Lung (tissue), 12 donors: Measurements from ENCODE around the gene AUTS2. TPM values are rescaled to one million over a fixed set of nuclear protein-coding genes. Genes with fewer than 3 reads are reported as not detected.

ENCODE experiments used
- ATAC-seq: fragments of 200-7000 bp; cut with Tn5 transposase; one replicate; pipeline ENCODE4 v1.9.1; 2020; ENCODE audit warnings: moderate number of reproducible peaks; ENCODE audit not compliant: insufficient read depth, low FRiP score
- DNase-seq, 3 donors: peaks; one replicate each; pipeline ENCODE4 v3.0.0-alpha.2; 2013 to 2017
- H3K27ac ChIP-seq, 2 donors: one replicate each; pipeline ENCODE4 v1.5.1; 2013; ENCODE audit warnings: mild to moderate bottlenecking in 2 of 2, moderate library complexity in 2 of 2, control low read depth in 1 of 2, inconsistent platforms in 1 of 2, low read depth in 1 of 2, low read length in 1 of 2
- H3K27me3 ChIP-seq, 3 donors: one replicate each; pipeline ENCODE4 v1.5.1; 2013; ENCODE audit warnings: low read length in 2 of 3; ENCODE audit not compliant: control insufficient read depth in 3 of 3, insufficient read depth in 3 of 3
- H3K36me3 ChIP-seq, 4 donors: one replicate each; pipeline ENCODE4 v1.5.1; 2013; ENCODE audit warnings: low read length in 4 of 4, mild to moderate bottlenecking in 1 of 4, moderate library complexity in 1 of 4; ENCODE audit not compliant: control insufficient read depth in 4 of 4, insufficient read depth in 4 of 4
- H3K4me1 ChIP-seq, 5 donors: one replicate each; pipeline ENCODE4 v1.5.1; 2013; ENCODE audit warnings: low read length in 5 of 5, mild to moderate bottlenecking in 2 of 5, moderate library complexity in 1 of 5; ENCODE audit not compliant: control insufficient read depth in 5 of 5, insufficient read depth in 5 of 5
- H3K4me3 ChIP-seq: one replicate; pipeline ENCODE4 v1.5.1; 2013; ENCODE audit warnings: mild to moderate bottlenecking, control low read depth, moderate library complexity
- H3K9ac ChIP-seq, 2 donors: one replicate each; pipeline ENCODE4 v1.5.1; 2013; ENCODE audit warnings: low read length in 2 of 2, control low read depth in 1 of 2; ENCODE audit not compliant: insufficient read depth in 1 of 2
- H3K9me3 ChIP-seq, 4 donors: one replicate each; pipeline ENCODE4 v1.5.1; 2013; ENCODE audit warnings: low read length in 3 of 4, mild to moderate bottlenecking in 1 of 4, moderate library complexity in 1 of 4; ENCODE audit not compliant: control insufficient read depth in 4 of 4, insufficient read depth in 3 of 4
- CTCF ChIP-seq: IDR thresholded peaks from 2 replicates; pipeline ENCODE4 v1.5.1; 2012; ENCODE audit warnings: mild to moderate bottlenecking; ENCODE audit errors: control extremely low read depth, extremely low read depth
- WGBS, 2 donors: extraction: QIAGEN DNeasy Blood & Tissue Kit; methylation state at CpG; one replicate each; pipeline ENCODE4 v1.1.7; 2013; 5-methylcytosine and 5-hydroxymethylcytosine counted together
- polyA plus RNA-seq, 2 donors: library from polyadenylated mRNA; stranded (reverse); fragments of 200-250 nt; gene quantifications; one replicate each; pipeline ENCODE4 v1.2.1, GENCODE V29; 2013
- total RNA-seq, 2 donors: library from RNA; depleted of rRNA in 1 of 2; stranded (reverse); fragments of >200 nt in 1 of 2; gene quantifications; one replicate each; pipeline ENCODE4 v1.2.1, GENCODE V29; 2014 to 2021
- donor health status: control.
- donor health status: control.
- donor health status: Bipolar disorder and iron deficiency.
- donor health status: healthy.
- donor health status: DM: yes; HTN: yes; CAD: no.

The AUTS2 gene
- total and polyA plus RNA-seq, 4 donors: 11.8 to 115 (median 40.6) TPM

DNA sequence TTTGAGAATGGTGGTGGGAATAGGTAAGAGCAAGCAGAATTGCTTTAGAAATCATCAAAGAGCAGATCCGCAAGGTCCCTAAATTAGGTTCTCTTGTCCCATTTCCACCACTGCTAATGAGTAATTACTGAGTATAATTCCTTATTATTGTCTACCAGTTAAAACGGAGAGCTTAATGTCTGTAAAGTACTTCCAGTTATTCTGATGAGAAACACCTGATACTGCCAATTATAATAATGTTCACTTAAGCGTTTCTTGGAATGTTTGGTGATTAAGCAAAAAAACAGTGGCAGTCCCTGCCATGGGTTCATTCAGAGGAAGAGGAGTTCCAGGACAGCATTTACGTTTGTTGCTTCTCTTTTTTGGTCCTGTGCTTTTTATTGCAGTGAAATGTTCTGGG is 1175.1 kb downstream of the AUTS2 start:
- DNase-seq (no peak), ATAC-seq (no peak)
- H3K27ac ChIP-seq: no peak overlapping the region
- H3K27me3 ChIP-seq: no peaks in the 10 kb centered on the region
- no peak overlapping the region for H3K4me3 ChIP-seq
- H3K4me1 ChIP-seq: peaks cover 0 to 1% (median 0%) of the 10 kb centered on the region in 5 donors
- no peaks in the 10 kb centered on the region for H3K9me3 ChIP-seq
- no peak overlapping the region for H3K9ac ChIP-seq
- no peak for TF ChIP-seq CTCF
- 75 to 76% methylated on average over 4 of the region's 4 CpGs for WGBS, 2 donors
- peaks cover 7 to 56% (median 31%) of the 10 kb centered on the region in 4 donors for H3K36me3 ChIP-seq

DNA sequence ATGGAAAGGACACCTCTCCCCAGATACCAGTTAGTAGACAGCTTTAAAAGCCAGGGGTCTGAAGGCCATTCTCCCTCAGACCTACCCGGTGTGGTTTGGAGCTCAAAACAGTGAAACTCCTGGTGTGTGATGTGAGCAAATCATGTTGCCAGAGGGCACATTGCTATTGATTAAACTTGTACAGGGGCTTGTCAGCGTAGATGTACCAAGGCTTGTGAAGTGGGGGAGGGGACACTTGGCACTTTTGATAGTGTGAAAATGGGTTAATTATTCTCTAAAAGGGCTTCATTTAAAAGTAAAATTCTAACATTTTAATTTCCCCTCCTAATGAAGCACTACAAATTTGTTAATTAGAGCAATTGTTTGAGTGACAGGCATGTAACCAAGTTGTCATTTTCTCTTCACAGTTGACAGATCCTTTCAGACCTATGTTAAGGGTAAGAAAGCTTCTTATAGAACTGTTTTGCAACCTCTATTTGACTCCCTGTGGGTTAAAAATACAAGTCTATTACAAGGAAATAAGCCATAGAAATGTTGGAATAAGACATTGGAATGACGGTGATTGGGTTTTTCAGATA is 1176.8 kb downstream of the AUTS2 start:
- Histone ChIP-seq H3K9me3 (no peaks in the 10 kb centered on the region), H3K9ac (no peak overlapping the region), H3K27ac (peak overlapping the region in 1 of 2 donors; percentile 34), H3K4me3 (no peak overlapping the region), H3K4me1 (peaks cover 0 to 1% (median 0%) of the 10 kb centered on the region in 5 donors), H3K36me3 (peaks cover 7 to 62% (median 38%) of the 10 kb centered on the region in 4 donors), H3K27me3 (no peaks in the 10 kb centered on the region)
- TF ChIP-seq CTCF: no peak
- no peak for ATAC-seq
- 90 to 91% methylated on average over 3 of the region's 3 CpGs for WGBS, 2 donors
- DNase-seq: no peak

- Histone ChIP-seq H3K9ac (no peak overlapping the region), H3K27me3 (no peaks in the 10 kb centered on the region), H3K9me3 (no peaks in the 10 kb centered on the region), H3K36me3 (peaks cover 7 to 62% (median 38%) of the 10 kb centered on the region in 4 donors), H3K4me3 (no peak overlapping the region), H3K27ac (no peak overlapping the region), H3K4me1 (peaks cover 0 to 1% (median 0%) of the 10 kb centered on the region in 5 donors)
- TF ChIP-seq CTCF: no peak
- ATAC-seq (no peak), DNase-seq (peak in 1 of 3 donors; percentile 22)
- 58 to 79% methylated on average over 4 of the region's 4 CpGs for WGBS, 2 donors
Observed at GRCh38 chr7:70775570-70776156, 1177.4 kb downstream of the AUTS2 start.
